Stimulated activated CD8-positive, alpha-beta memory T cell treated with anti-CD3 and anti-CD28 coated beads, Interleukin-2, amount 100 ng/mL, for 48 hours (primary cell): ENCODE measurements around the gene ABCC12.

Experiments
- DNase-seq, 2 donors: peaks; one replicate each; pipeline ENCODE4 v3.0.0-alpha.2; 2020; ENCODE audit warnings: low read depth in 2 of 2

The ABCC12 gene

GRCh38 chr16:48132696-48133095, 23.1 kb downstream of the ABCC12 start:
- no peak for DNase-seq

GRCh38 chr16:48131201-48131935, 24.4 kb downstream of the ABCC12 start:
- no peak for DNase-seq

GRCh38 chr16:48129926-48130325, 25.9 kb downstream of the ABCC12 start:
- DNase-seq = no peak

- DNase-seq = no peak
Observed at GRCh38 chr16:48128769-48129168, 27.0 kb downstream of the ABCC12 start.

- DNase-seq = no peak
Observed at GRCh38 chr16:48126801-48127644, 28.8 kb downstream of the ABCC12 start.

GRCh38 chr16:48125888-48126287, 29.9 kb downstream of the ABCC12 start:
- no peak for DNase-seq

GRCh38 chr16:48124266-48124665, 31.5 kb downstream of the ABCC12 start:
- no peak for DNase-seq

GRCh38 chr16:48123104-48123788, 32.5 kb downstream of the ABCC12 start:
- peak; percentile 16 to 57 for DNase-seq

- DNase-seq = no peak
Observed at GRCh38 chr16:48121276-48121675, 34.5 kb downstream of the ABCC12 start.

- no peak for DNase-seq
Observed at GRCh38 chr16:48118841-48119240, 37.0 kb downstream of the ABCC12 start.

- peak; percentile 43 to 51 for DNase-seq
Observed at GRCh38 chr16:48117217-48118105, 38.3 kb downstream of the ABCC12 start.

GRCh38 chr16:48115299-48115698, 40.5 kb downstream of the ABCC12 start:
- no peak for DNase-seq

GRCh38 chr16:48114410-48114809, 41.4 kb downstream of the ABCC12 start:
- DNase-seq = no peak

GRCh38 chr16:48113471-48113870, 42.3 kb downstream of the ABCC12 start:
- DNase-seq = no peak

- DNase-seq = no peak
Observed at GRCh38 chr16:48113001-48113400, 42.8 kb downstream of the ABCC12 start.

GRCh38 chr16:48112600-48112999, 43.2 kb downstream of the ABCC12 start:
- no peak for DNase-seq

- no peak for DNase-seq
Observed at GRCh38 chr16:48110982-48111381, 44.8 kb downstream of the ABCC12 start.

- DNase-seq = no peak
Observed at GRCh38 chr16:48110000-48110399, 45.8 kb downstream of the ABCC12 start.

GRCh38 chr16:48109475-48109874, 46.3 kb downstream of the ABCC12 start:
- no peak for DNase-seq

GRCh38 chr16:48106446-48106845, 49.3 kb downstream of the ABCC12 start:
- no peak for DNase-seq
